Lower leg skin (tissue), 3 donors: ENCODE data around the gene FOS.

Experiments used
- POLR2A ChIP-seq, 2 donors: fragments of 450-650 bp; IDR thresholded peaks; one replicate each; pipeline ENCODE4 v1.6.1; 2016 to 2017; ENCODE audit warnings: antibody characterized with exemption in 2 of 2, mild to moderate bottlenecking in 1 of 2, moderate library complexity in 1 of 2
- TF ChIP-seq, protein P1 (sequence below), 3 donors: fragments of 450-650 bp; IDR thresholded peaks; one replicate each; pipeline ENCODE4 v1.5.1; 2016; ENCODE audit warnings: antibody characterized with exemption in 3 of 3, mild to moderate bottlenecking in 3 of 3, moderate library complexity in 2 of 3

DNA sequence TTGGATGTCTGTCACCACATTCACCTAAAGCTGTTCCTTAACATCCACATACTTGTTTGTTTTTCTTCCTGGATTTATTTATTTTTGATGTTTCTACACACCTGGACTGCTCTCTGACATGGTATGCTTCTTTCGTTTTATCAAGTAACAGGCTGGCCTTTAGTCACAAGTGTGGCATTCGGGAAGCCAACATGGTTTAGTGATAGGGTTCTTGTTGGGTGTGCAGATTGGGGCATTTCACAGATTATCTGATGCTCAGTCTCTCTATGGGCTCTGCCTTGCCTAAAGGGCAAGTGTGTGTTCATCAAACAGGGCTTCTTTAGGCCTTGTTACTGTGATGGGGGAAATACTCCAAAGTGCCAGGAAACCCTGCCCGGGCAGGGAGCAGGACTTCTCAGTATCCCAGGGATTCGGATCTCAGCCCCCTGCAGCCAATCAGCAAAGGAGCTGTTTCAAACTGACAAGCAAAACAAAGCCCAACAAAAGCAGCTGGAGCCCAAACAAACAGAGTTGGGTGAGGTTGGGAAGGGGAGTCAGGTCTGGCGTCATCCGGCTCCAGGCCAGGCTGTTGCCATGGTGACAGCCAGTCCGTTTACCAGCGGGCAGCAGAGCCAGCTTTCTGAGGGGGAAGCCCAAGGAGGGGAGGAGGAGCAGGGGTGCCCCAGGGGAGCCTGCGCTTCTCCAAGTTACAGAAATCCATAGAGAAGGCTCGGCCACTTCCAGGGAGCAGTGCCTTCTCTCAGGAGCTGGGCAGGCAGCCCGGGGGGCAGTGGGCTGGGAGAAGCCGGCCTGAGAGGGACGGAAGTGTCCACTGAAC, 31.9 kb downstream of the FOS start:
- TF ChIP-seq, protein P1, sequence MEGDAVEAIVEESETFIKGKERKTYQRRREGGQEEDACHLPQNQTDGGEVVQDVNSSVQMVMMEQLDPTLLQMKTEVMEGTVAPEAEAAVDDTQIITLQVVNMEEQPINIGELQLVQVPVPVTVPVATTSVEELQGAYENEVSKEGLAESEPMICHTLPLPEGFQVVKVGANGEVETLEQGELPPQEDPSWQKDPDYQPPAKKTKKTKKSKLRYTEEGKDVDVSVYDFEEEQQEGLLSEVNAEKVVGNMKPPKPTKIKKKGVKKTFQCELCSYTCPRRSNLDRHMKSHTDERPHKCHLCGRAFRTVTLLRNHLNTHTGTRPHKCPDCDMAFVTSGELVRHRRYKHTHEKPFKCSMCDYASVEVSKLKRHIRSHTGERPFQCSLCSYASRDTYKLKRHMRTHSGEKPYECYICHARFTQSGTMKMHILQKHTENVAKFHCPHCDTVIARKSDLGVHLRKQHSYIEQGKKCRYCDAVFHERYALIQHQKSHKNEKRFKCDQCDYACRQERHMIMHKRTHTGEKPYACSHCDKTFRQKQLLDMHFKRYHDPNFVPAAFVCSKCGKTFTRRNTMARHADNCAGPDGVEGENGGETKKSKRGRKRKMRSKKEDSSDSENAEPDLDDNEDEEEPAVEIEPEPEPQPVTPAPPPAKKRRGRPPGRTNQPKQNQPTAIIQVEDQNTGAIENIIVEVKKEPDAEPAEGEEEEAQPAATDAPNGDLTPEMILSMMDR (IDR thresholded peaks at IDR 0.05): no peak
- no peak for TF ChIP-seq POLR2A (IDR thresholded peaks at IDR 0.05)
